Measurements from ENCODE around the gene SLC35B1.

GRCh38 chr17:49687878-49688491 lies 19.8 kb downstream of the SLC35B1 start:
- TF ChIP-seq CTCF (IDR thresholded peaks at IDR 0.05; ENCODE audit: poor library complexity) (no peak), EZH2 (IDR thresholded peaks at IDR 0.05; ENCODE audit: borderline replicate concordance) (no peak)
